GM12878 (cell line): ENCODE results near the gene GTPBP4. TPM values are rescaled to one million over a fixed set of nuclear protein-coding genes. Genes with fewer than 3 reads are reported as not detected.

Source experiments
- ATAC-seq: fragments of 200-7000 bp; cut with Tn5 transposase; 3 replicates; pipeline ENCODE4 v1.9.1; 2020; ENCODE audit warnings: mild to moderate bottlenecking, moderate library complexity
- BruUV-seq: library from RNA; stranded (reverse); fragments of 400-500 nt; replicated peaks from 2 replicates; lab custom pipeline; 2021; lab: Mats Ljungman, UMichigan
- CTCF ChIA-PET: fragments of 300-600 bp; sonication (Branson Sonifier 250); formaldehyde crosslinking; extraction: SDS; loops from one replicate; lab custom pipeline; 2021; ENCODE audit warnings: inconsistent platforms; lab: Yijun Ruan, JAX
- POLR2A ChIA-PET: fragments of 350-600 bp; formaldehyde crosslinking; extraction: SDS; loops from one replicate; lab custom pipeline; 2021; ENCODE audit warnings: inconsistent platforms; lab: Charles Lee
- RAD21 ChIA-PET: fragments of 300-600 bp; sonication (Branson Sonifier 250); formaldehyde crosslinking; loops from one replicate; lab custom pipeline; 2023; ENCODE audit warnings: antibody characterized with exemption; ENCODE audit not compliant: unreplicated experiment; lab: Charles Lee
- SMC1A ChIA-PET: fragments of 300-600 bp; sonication (Branson Sonifier 250); formaldehyde crosslinking; loops from one replicate; lab custom pipeline; 2023; ENCODE audit not compliant: unreplicated experiment, uncharacterized antibody; lab: Charles Lee
- DNase-seq: peaks from one replicate; pipeline ENCODE4 v3.0.0-alpha.2; 2011; ENCODE audit warnings: low read depth, low spot score
- FAIRE-seq: peaks from 3 replicates; lab custom pipeline; 2011; peaks lifted over from hg19 to GRCh38; lab: Jason Lieb, UNC
- H2AFZ ChIP-seq: 2 replicates; pipeline ENCODE4 v1.6.0; 2011; ENCODE audit warnings: low read depth, low read length, control low read depth; ENCODE audit not compliant: control insufficient read depth
- H3K27ac ChIP-seq: 2 replicates; pipeline ENCODE4 v1.5.1; 2011; ENCODE audit warnings: control low read depth; ENCODE audit not compliant: control insufficient read depth, insufficient read depth
- H3K27me3 ChIP-seq, 2 experiments: replicated peaks in 1 of 2; 2 replicates each; pipeline versions ENCODE4 v1.6.0 to v1.6.1; 2011; ENCODE audit warnings: low read length in 1 of 2; ENCODE audit not compliant: control insufficient read depth in 2 of 2, insufficient read depth in 2 of 2
- H3K36me3 ChIP-seq, 2 experiments: 2 replicates each; pipeline ENCODE4 v1.5.1; 2011; ENCODE audit warnings: low read length in 1 of 2; ENCODE audit not compliant: control insufficient read depth in 2 of 2, insufficient read depth in 2 of 2
- H3K4me1 ChIP-seq: 2 replicates; pipeline ENCODE4 v1.6.1; 2011; ENCODE audit warnings: mild to moderate bottlenecking, low read length, moderate library complexity, mixed read lengths; ENCODE audit not compliant: control insufficient read depth, insufficient read depth
- H3K4me2 ChIP-seq: 2 replicates; pipeline ENCODE4 v1.6.0; 2011; ENCODE audit warnings: control low read depth; ENCODE audit not compliant: control insufficient read depth, insufficient read depth
- H3K4me3 ChIP-seq: fragments of 200-600 bp; sonication (generic); 2 replicates; pipeline ENCODE4 v1.5.1; 2016
- H3K79me2 ChIP-seq: 2 replicates; pipeline ENCODE4 v1.6.0; 2011; ENCODE audit warnings: low read length; ENCODE audit not compliant: control insufficient read depth, insufficient read depth
- H3K9ac ChIP-seq: 2 replicates; pipeline ENCODE4 v1.8.0; 2011; ENCODE audit warnings: low read length, control low read depth, mixed read lengths; ENCODE audit not compliant: control insufficient read depth, insufficient read depth
- H3K9me3 ChIP-seq: replicated peaks from 3 replicates; pipeline ENCODE4 v1.5.1; 2011; ENCODE audit warnings: mild to moderate bottlenecking, low read length; ENCODE audit not compliant: control insufficient read depth, insufficient read depth
- H4K20me1 ChIP-seq: 2 replicates; pipeline ENCODE4 v1.6.0; 2011; ENCODE audit not compliant: control insufficient read depth, insufficient read depth
- CHD1 ChIP-seq: IDR thresholded peaks from 2 replicates; pipeline ENCODE4 v1.6.1; 2012; ENCODE audit warnings: low read depth, low read length, improper control_type of control experiment
- DPF2 ChIP-seq: fragments of 450-650 bp; IDR thresholded peaks from 2 replicates; pipeline ENCODE4 v1.6.1; 2017; ENCODE audit warnings: mild to moderate bottlenecking
- FOS ChIP-seq: IDR thresholded peaks from 3 replicates; pipeline ENCODE4 v1.6.1; 2011; ENCODE audit warnings: borderline replicate concordance; ENCODE audit not compliant: insufficient read length; ENCODE audit errors: extremely low read depth
- HDGF ChIP-seq: fragments of 450-650 bp; IDR thresholded peaks from 2 replicates; pipeline ENCODE4 v1.6.1; 2016; ENCODE audit warnings: antibody characterized with exemption
- KLF5 ChIP-seq: fragments of 450-650 bp; IDR thresholded peaks from 2 replicates; pipeline ENCODE4 v1.6.1; 2014; ENCODE audit warnings: mild to moderate bottlenecking; ENCODE audit not compliant: partially characterized antibody
- MYC ChIP-seq: IDR thresholded peaks from 2 replicates; pipeline ENCODE4 v1.6.1; 2011; ENCODE audit warnings: mild to moderate bottlenecking, low read length, moderate library complexity, inconsistent platforms; ENCODE audit not compliant: insufficient read depth, insufficient replicate concordance, insufficient read length, severe bottlenecking
- POU2F2 ChIP-seq: IDR thresholded peaks from 3 replicates; pipeline ENCODE4 v1.6.1; 2011; ENCODE audit warnings: low read depth, mild to moderate bottlenecking, low read length, borderline replicate concordance
- RB1 ChIP-seq: fragments of 450-650 bp; formaldehyde crosslinking; IDR thresholded peaks from 2 replicates; pipeline ENCODE4 v1.6.1; 2017; ENCODE audit warnings: mild to moderate bottlenecking, borderline replicate concordance
- ZBED1 ChIP-seq: IDR thresholded peaks from 2 replicates; pipeline ENCODE4 v1.6.1; 2016; ENCODE audit warnings: borderline replicate concordance
- ZNF24 ChIP-seq: fragments of 450-650 bp; IDR thresholded peaks from 2 replicates; pipeline ENCODE4 v1.6.1; 2017; ENCODE audit warnings: antibody characterized with exemption, mild to moderate bottlenecking
- WGBS: methylation state at CpG from one replicate; pipeline ENCODE4 v1.1.6; 2016; ENCODE audit warnings: low lambda C conversion rate; ENCODE audit not compliant: insufficient replicate concordance, insufficient coverage; ENCODE audit errors: missing lambda C conversion rate; 5-methylcytosine and 5-hydroxymethylcytosine counted together
- in situ Hi-C: fragments of 300-500 bp; cut with MboI; formaldehyde crosslinking; loops from 9 replicates; pipeline ENCODE4 v1.14.3; 2018; ENCODE audit warnings: mixed read lengths
- intact Hi-C: fragments of 100-400 bp; cut with micrococcal nuclease; formaldehyde crosslinking; loops from one replicate; pipeline ENCODE4 v1.14.2; 2022; ENCODE audit not compliant: unreplicated experiment
- polyA plus RNA-seq, 11 experiments: library from polyadenylated mRNA; depleted of rRNA in 4 of 11; unstranded in 6 of 11; stranded (reverse) in 5 of 11; fragments of >200 nt; fragmentation: Nextera tagmentation in 4 of 11; fragmentation: Illumina TruSeq in 1 of 11; extraction: Ambion mirVana in 4 of 11; extraction: Trizol in 1 of 11; gene quantifications; 1 replicate in 1 of 11; 2 replicates in 10 of 11; pipeline versions ENCODE4 v1.2.1 to v1.2.3, GENCODE V29; 2011 to 2016; ENCODE audit warnings: inconsistent platforms in 2 of 11, missing spikeins in 2 of 11, low read depth in 1 of 11
- total RNA-seq, 4 experiments: library from RNA; depleted of rRNA in 3 of 4; stranded (reverse); fragments of >200 nt in 3 of 4; fragmentation: Illumina TruSeq in 1 of 4; extraction: Trizol in 1 of 4; gene quantifications; 2 replicates each; pipeline versions ENCODE4 v1.2.1 to v1.2.3, GENCODE V29; 2013 to 2021
- TF ChIP-seq, protein P1 (sequence below): fragments of 450-650 bp; IDR thresholded peaks from 2 replicates; pipeline ENCODE4 v1.6.1; 2017; ENCODE audit warnings: mild to moderate bottlenecking
- TF ChIP-seq, protein P2 (sequence below): fragments of 150-350 bp; IDR thresholded peaks from 2 replicates; pipeline ENCODE4 v1.6.1; 2016; ENCODE audit warnings: low read depth, low read length
- TF ChIP-seq, protein P3 (sequence below), 3 experiments: IDR thresholded peaks in 2 of 3; conservative IDR thresholded peaks in 1 of 3; 2 replicates each; pipeline ENCODE4 v1.5.1; 2011; ENCODE audit warnings: low read depth in 3 of 3, low read length in 3 of 3, mild to moderate bottlenecking in 3 of 3, control low read depth in 2 of 3, moderate library complexity in 2 of 3, inconsistent platforms in 1 of 3, mixed read lengths in 1 of 3; ENCODE audit not compliant: control insufficient read depth in 2 of 3, insufficient read depth in 1 of 3; ENCODE audit errors: extremely low read depth in 1 of 3
- TF ChIP-seq, protein P4 (sequence below): IDR thresholded peaks from 2 replicates; pipeline ENCODE4 v1.6.1; 2012; ENCODE audit warnings: low read depth, low read length, improper control_type of control experiment

GTPBP4 gene
- total and polyA plus RNA-seq, 10 of the 15 experiments (the other 5 are each of a cell fraction or from before 2014, with no cell fraction given), result 58.5 to 118 (median 71.4) TPM

DNA sequence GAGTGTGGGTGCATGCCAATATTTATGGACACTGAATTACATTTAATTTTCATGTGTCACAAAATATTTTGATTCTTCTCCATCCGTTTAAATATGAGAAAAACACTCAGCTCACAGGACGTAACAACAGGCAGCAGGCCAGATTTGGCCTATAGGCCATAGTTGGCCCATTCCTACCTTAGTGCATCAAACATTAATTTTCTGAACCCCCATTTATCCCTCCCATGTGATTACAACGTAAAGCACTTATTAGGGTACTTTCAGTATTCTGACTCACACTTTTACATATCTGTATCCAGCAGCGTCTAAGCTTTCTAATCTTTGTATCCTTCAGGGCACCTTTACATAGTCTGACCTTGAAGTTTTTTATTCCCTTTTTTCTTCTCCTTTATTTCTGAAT, 56.7 kb downstream of the GTPBP4 start:
- no peak overlapping the region for H3K9ac ChIP-seq
- H3K4me2 ChIP-seq, result peak overlapping the region; percentile 95

More for the DNA sequence above, 56.7 kb downstream of the GTPBP4 start:
- ChIA-PET RAD21 (interaction anchor here (0.6 to 2.1 kb wide), 5 partner anchors 11 to 59 kb away, joined by 3 to 7 read pairs (median 4); partner anchors contain the start of genes GTPBP4 and WDR37), CTCF (interaction anchor here (1.0 to 1.3 kb wide), 4 partner anchors 52 to 115 kb away, joined by 3 to 4 read pairs (median 3); partner anchors contain the start of gene GTPBP4), SMC1A (interaction anchor here (1.1 to 2.2 kb wide), 6 partner anchors 8 to 71 kb away, joined by 3 to 8 read pairs (median 4); partner anchors contain the start of gene WDR37), POLR2A (interaction anchor here (0.6 to 3.6 kb wide), 6 partner anchors 8 to 71 kb away, joined by 4 to 15 read pairs (median 7); partner anchors contain the start of gene WDR37)
- H3K9me3 ChIP-seq, result no peaks in the 10 kb centered on the region
- FAIRE-seq (no peak), DNase-seq (no peak), ATAC-seq (no peak)
- H2AFZ ChIP-seq, result no peak overlapping the region
- H3K4me3 ChIP-seq, result peak overlapping the region; percentile 69
- H3K27me3 ChIP-seq, result no peaks in the 10 kb centered on the region
- no peak for TF ChIP-seq FOS
- no peak for TF ChIP-seq RB1
- TF ChIP-seq, protein P1, sequence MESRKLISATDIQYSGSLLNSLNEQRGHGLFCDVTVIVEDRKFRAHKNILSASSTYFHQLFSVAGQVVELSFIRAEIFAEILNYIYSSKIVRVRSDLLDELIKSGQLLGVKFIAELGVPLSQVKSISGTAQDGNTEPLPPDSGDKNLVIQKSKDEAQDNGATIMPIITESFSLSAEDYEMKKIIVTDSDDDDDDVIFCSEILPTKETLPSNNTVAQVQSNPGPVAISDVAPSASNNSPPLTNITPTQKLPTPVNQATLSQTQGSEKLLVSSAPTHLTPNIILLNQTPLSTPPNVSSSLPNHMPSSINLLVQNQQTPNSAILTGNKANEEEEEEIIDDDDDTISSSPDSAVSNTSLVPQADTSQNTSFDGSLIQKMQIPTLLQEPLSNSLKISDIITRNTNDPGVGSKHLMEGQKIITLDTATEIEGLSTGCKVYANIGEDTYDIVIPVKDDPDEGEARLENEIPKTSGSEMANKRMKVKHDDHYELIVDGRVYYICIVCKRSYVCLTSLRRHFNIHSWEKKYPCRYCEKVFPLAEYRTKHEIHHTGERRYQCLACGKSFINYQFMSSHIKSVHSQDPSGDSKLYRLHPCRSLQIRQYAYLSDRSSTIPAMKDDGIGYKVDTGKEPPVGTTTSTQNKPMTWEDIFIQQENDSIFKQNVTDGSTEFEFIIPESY, result no peak
- no peak for TF ChIP-seq CHD1
- no peak for TF ChIP-seq DPF2
- TF ChIP-seq MYC, result no peak
- TF ChIP-seq, protein P2, sequence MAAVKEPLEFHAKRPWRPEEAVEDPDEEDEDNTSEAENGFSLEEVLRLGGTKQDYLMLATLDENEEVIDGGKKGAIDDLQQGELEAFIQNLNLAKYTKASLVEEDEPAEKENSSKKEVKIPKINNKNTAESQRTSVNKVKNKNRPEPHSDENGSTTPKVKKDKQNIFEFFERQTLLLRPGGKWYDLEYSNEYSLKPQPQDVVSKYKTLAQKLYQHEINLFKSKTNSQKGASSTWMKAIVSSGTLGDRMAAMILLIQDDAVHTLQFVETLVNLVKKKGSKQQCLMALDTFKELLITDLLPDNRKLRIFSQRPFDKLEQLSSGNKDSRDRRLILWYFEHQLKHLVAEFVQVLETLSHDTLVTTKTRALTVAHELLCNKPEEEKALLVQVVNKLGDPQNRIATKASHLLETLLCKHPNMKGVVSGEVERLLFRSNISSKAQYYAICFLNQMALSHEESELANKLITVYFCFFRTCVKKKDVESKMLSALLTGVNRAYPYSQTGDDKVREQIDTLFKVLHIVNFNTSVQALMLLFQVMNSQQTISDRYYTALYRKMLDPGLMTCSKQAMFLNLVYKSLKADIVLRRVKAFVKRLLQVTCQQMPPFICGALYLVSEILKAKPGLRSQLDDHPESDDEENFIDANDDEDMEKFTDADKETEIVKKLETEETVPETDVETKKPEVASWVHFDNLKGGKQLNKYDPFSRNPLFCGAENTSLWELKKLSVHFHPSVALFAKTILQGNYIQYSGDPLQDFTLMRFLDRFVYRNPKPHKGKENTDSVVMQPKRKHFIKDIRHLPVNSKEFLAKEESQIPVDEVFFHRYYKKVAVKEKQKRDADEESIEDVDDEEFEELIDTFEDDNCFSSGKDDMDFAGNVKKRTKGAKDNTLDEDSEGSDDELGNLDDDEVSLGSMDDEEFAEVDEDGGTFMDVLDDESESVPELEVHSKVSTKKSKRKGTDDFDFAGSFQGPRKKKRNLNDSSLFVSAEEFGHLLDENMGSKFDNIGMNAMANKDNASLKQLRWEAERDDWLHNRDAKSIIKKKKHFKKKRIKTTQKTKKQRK, result no peak
- TF ChIP-seq, protein P3, sequence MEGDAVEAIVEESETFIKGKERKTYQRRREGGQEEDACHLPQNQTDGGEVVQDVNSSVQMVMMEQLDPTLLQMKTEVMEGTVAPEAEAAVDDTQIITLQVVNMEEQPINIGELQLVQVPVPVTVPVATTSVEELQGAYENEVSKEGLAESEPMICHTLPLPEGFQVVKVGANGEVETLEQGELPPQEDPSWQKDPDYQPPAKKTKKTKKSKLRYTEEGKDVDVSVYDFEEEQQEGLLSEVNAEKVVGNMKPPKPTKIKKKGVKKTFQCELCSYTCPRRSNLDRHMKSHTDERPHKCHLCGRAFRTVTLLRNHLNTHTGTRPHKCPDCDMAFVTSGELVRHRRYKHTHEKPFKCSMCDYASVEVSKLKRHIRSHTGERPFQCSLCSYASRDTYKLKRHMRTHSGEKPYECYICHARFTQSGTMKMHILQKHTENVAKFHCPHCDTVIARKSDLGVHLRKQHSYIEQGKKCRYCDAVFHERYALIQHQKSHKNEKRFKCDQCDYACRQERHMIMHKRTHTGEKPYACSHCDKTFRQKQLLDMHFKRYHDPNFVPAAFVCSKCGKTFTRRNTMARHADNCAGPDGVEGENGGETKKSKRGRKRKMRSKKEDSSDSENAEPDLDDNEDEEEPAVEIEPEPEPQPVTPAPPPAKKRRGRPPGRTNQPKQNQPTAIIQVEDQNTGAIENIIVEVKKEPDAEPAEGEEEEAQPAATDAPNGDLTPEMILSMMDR (IDR thresholded peaks at IDR 0.05 in 2 of 3, conservative IDR thresholded peaks at IDR 0.05 in 1 of 3; ENCODE audit: control insufficient read depth in 2 of 3, extremely low read depth in 1 of 3, insufficient read depth in 1 of 3, low read depth in 3 of 3, low read length in 3 of 3), result no peak
- TF ChIP-seq KLF5, result no peak
- TF ChIP-seq HDGF, result no peak
- TF ChIP-seq ZBED1, result no peak
- TF ChIP-seq ZNF24, result no peak
- TF ChIP-seq, protein P4, sequence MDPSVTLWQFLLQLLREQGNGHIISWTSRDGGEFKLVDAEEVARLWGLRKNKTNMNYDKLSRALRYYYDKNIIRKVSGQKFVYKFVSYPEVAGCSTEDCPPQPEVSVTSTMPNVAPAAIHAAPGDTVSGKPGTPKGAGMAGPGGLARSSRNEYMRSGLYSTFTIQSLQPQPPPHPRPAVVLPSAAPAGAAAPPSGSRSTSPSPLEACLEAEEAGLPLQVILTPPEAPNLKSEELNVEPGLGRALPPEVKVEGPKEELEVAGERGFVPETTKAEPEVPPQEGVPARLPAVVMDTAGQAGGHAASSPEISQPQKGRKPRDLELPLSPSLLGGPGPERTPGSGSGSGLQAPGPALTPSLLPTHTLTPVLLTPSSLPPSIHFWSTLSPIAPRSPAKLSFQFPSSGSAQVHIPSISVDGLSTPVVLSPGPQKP, result no peak
- no peak for TF ChIP-seq POU2F2
- intact Hi-C loops (loop anchor here (5.0 kb wide), 1 partner anchor 58 kb away; the partner anchor contains the start of gene GTPBP4), in situ Hi-C loops (no loop called here)
- BruUV-seq, result TSS peak; percentile 36
- peaks cover 5% of the 10 kb centered on the region for H3K4me1 ChIP-seq
- peaks cover 0 to 16% of the 10 kb centered on the region in 2 experiments for H3K36me3 ChIP-seq
- WGBS, result 16% methylated on average over 4 of the region's 4 CpGs
- peak overlapping the region; percentile 84 for H3K27ac ChIP-seq
- H4K20me1 ChIP-seq, result peaks cover 3% of the 10 kb centered on the region; the same call in 1 of the 2 replicates
- peaks cover 57% of the 10 kb centered on the region for H3K79me2 ChIP-seq
